Testis (tissue), 2 donors: ENCODE data around the gene ADI1.

ENCODE experiments used
- CTCF ChIP-seq, 3 experiments: fragments of 450-650 bp in 2 of 3; fragments of 200-600 bp in 1 of 3; sonication (generic) in 1 of 3; IDR thresholded peaks; one replicate each; pipeline ENCODE4 v1.5.1; 2016 to 2019; ENCODE audit warnings: antibody characterized with exemption in 3 of 3, mild to moderate bottlenecking in 2 of 3, moderate library complexity in 1 of 3
- POLR2A ChIP-seq: fragments of 450-650 bp; IDR thresholded peaks from one replicate; pipeline ENCODE4 v1.6.1; 2017; ENCODE audit warnings: antibody characterized with exemption, mild to moderate bottlenecking, moderate library complexity

GRCh38 chr2:3453190-3453999 lies 65.9 kb downstream of the ADI1 start:
- no peak for TF ChIP-seq CTCF (IDR thresholded peaks at IDR 0.05)
- TF ChIP-seq POLR2A = no peak
